H1 (cell line): ENCODE results near the gene NBDY. TPM values are rescaled to one million over a fixed set of nuclear protein-coding genes. Genes with fewer than 3 reads are reported as not detected.

Experiments used
- CEBPB ChIP-seq: IDR thresholded peaks from 2 replicates; pipeline ENCODE4 v1.6.1; 2012; ENCODE audit warnings: low read depth, low read length
- CTCF ChIP-seq, 3 experiments: IDR thresholded peaks; 1 replicate in 2 of 3; 2 replicates in 1 of 3; pipeline versions ENCODE4 v1.5.1 to v1.6.1; 2011; ENCODE audit warnings: low read length in 3 of 3, mild to moderate bottlenecking in 3 of 3, inconsistent platforms in 2 of 3, low read depth in 1 of 3, moderate library complexity in 1 of 3; ENCODE audit not compliant: insufficient read depth in 1 of 3; ENCODE audit errors: control extremely low read depth in 1 of 3
- polyA plus RNA-seq, 7 experiments: library from polyadenylated mRNA; depleted of rRNA in 3 of 7; stranded (reverse) in 5 of 7; unstranded in 2 of 7; fragments of >200 nt in 5 of 7; fragments of 200-250 nt in 2 of 7; gene quantifications; 1 replicate in 5 of 7; 2 replicates in 1 of 7; 4 replicates in 1 of 7; pipeline versions ENCODE4 v1.2.1 to v1.2.3, GENCODE V29; 2011 to 2013; ENCODE audit warnings: missing spikeins in 2 of 7, mixed read lengths in 2 of 7
- total RNA-seq: library from RNA; stranded (reverse); fragmentation: NEBNext Ultra II Directional; extraction: Animal tissue kit (Norgen Biotek cat#: 25700); gene quantifications from 2 replicates; pipeline ENCODE4 v1.2.1, GENCODE V29; 2021

NBDY gene
- total and polyA plus RNA-seq, 2 of the 8 experiments (the other 6 are each of a cell fraction or from before 2014, with no cell fraction given): 42.3 to 57.8 TPM

DNA sequence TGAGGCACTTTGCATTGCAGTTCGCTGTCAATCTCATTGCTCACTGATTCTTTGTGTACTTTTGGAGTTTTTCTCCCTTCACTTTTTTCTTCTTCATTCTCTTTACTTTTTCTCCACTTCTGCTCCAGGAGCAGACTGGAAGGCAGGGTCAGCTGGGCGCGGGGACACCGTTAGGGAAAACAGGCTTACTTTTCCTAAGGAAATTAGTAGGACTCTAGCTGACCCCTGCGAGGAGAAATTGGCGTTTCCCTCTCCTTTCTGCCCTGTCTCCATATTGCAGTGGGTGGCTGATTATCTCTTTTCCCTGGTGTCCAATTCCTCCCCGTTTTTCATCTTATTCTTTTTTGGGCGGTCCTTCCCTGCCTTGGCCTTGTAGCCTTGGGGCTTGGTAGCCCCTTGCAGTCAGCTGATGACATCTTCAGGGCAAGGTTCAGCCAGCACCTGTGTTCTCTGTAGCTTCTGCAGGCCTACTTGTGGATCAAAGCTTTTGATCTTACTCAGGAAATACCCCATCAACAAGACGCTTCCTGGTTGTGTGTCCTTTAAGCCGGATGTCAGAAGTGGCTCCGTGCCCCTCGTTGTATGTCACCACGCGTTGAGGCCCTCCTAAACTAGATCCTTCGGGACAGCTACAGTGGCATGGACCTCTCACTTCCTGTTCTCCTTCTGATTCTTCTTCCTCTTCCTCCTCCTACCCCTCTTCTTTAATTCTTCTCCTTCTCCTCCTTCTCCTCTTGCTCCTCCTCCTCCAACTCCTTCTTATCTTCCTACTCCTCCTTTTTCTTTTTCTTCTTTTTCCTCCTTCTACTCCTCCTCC lies 36.1 kb downstream of the NBDY start (continued):
- no peak for TF ChIP-seq CTCF (IDR thresholded peaks at IDR 0.05; ENCODE audit: control extremely low read depth in 1 of 3, insufficient read depth in 1 of 3, low read depth in 1 of 3, low read length in 3 of 3)
- no peak for TF ChIP-seq CEBPB
